GM18907 (cell line): ENCODE results near the gene TMEM63A.
"Not testable (repeated sequence)": the region's sequence is repeated elsewhere in the genome, so short reads cannot be mapped to it uniquely, and the experiment has no call there.

ENCODE experiments used
- ATAC-seq: cut with Tn5 transposase; IDR thresholded peaks from one replicate; pipeline ENCODE4 v1.9.1; 2021; ENCODE audit warnings: mild to moderate bottlenecking, moderate library complexity; ENCODE audit not compliant: unreplicated experiment

The TMEM63A gene

GRCh38 chr1:225909477-225909876 lies 27.3 kb upstream of the TMEM63A start:
- no peak for ATAC-seq

- ATAC-seq, result no peak
These were observed 26.6 kb upstream of the TMEM63A start for GRCh38 chr1:225908773-225909172.

- ATAC-seq, result no peak
These were observed 25.9 kb upstream of the TMEM63A start for GRCh38 chr1:225908013-225908640.

GRCh38 chr1:225907341-225907740 lies 25.2 kb upstream of the TMEM63A start:
- no peak for ATAC-seq

- no peak for ATAC-seq
These were observed 24.3 kb upstream of the TMEM63A start for GRCh38 chr1:225906467-225906866.

- ATAC-seq, result no peak
These were observed 21.4 kb upstream of the TMEM63A start for GRCh38 chr1:225903623-225904022.

GRCh38 chr1:225899044-225899925 lies 17.1 kb upstream of the TMEM63A start:
- ATAC-seq, result no peak

- ATAC-seq, result no peak
These were observed 15.7 kb upstream of the TMEM63A start for GRCh38 chr1:225897595-225898514.

- peak; percentile 100 for ATAC-seq
These were observed 14.9 kb upstream of the TMEM63A start for GRCh38 chr1:225896937-225897549.

GRCh38 chr1:225896494-225896893 lies 14.3 kb upstream of the TMEM63A start:
- no peak for ATAC-seq

GRCh38 chr1:225892307-225892706 lies 10.1 kb upstream of the TMEM63A start:
- ATAC-seq, result no peak

- ATAC-seq, result no peak
These were observed 9.2 kb upstream of the TMEM63A start for GRCh38 chr1:225891229-225891972.

GRCh38 chr1:225890346-225891228 lies 8.4 kb upstream of the TMEM63A start:
- no peak for ATAC-seq

- ATAC-seq, result no peak
These were observed 7.6 kb upstream of the TMEM63A start for GRCh38 chr1:225889743-225890142.

GRCh38 chr1:225888898-225889601 lies 6.9 kb upstream of the TMEM63A start, which contains the start of gene LEFTY1:
Gene LEFTY1 (minus strand): TSS chr1:225889146. CDS start chr1:225889066, 80 bp downstream.
- ATAC-seq, result no peak

GRCh38 chr1:225888289-225888897 lies 6.2 kb upstream of the TMEM63A start:
- ATAC-seq, result no peak

GRCh38 chr1:225887554-225888288 lies 5.5 kb upstream of the TMEM63A start:
- not testable (repeated sequence) for ATAC-seq
